ENCODE data around the gene CHID1.

Gene CHID1

GRCh38 chr11:864898-865297 is 45.7 kb downstream of the CHID1 start:
- no peak for DNase-seq (ENCODE audit: low spot score)

GRCh38 chr11:863910-864827 is 46.4 kb downstream of the CHID1 start:
- no peak for DNase-seq (ENCODE audit: low spot score)

- DNase-seq (ENCODE audit: low spot score), result no peak
These were observed 47.3 kb downstream of the CHID1 start for GRCh38 chr11:863023-863909.

- no peak for DNase-seq (ENCODE audit: low spot score)
These were observed 48.0 kb downstream of the CHID1 start for GRCh38 chr11:862696-863022.

- peak; percentile 69 for DNase-seq (ENCODE audit: low spot score)
These were observed 48.4 kb downstream of the CHID1 start for GRCh38 chr11:862081-862661.

GRCh38 chr11:861105-861479 is 49.5 kb downstream of the CHID1 start:
- DNase-seq (ENCODE audit: low spot score), result no peak

- DNase-seq (ENCODE audit: low spot score), result no peak
These were observed 50.1 kb downstream of the CHID1 start for GRCh38 chr11:860234-861104.

GRCh38 chr11:859394-860131 is 51.0 kb downstream of the CHID1 start:
- DNase-seq (ENCODE audit: low spot score), result no peak

- no peak for DNase-seq (ENCODE audit: low spot score)
These were observed 51.8 kb downstream of the CHID1 start for GRCh38 chr11:858762-859339.

GRCh38 chr11:858053-858761 is 52.4 kb downstream of the CHID1 start:
- no peak for DNase-seq (ENCODE audit: low spot score)

GRCh38 chr11:856397-856796 is 54.2 kb downstream of the CHID1 start:
- no peak for DNase-seq (ENCODE audit: low spot score)

- DNase-seq (ENCODE audit: low spot score), result no peak
These were observed 54.8 kb downstream of the CHID1 start for GRCh38 chr11:855796-856195.

- DNase-seq (ENCODE audit: low spot score), result no peak
These were observed 55.3 kb downstream of the CHID1 start for GRCh38 chr11:855330-855674.

- no peak for DNase-seq (ENCODE audit: low spot score)
These were observed 55.8 kb downstream of the CHID1 start for GRCh38 chr11:854601-855329.

- DNase-seq (ENCODE audit: low spot score), result no peak
These were observed 56.7 kb downstream of the CHID1 start for GRCh38 chr11:853682-854448.

GRCh38 chr11:852762-853161 is 57.8 kb downstream of the CHID1 start:
- no peak for DNase-seq (ENCODE audit: low spot score)

- DNase-seq (ENCODE audit: low spot score), result peak; percentile 67
These were observed 59.5 kb downstream of the CHID1 start for GRCh38 chr11:850775-851763.
